ENCODE measurements around the gene PYGL.

DNA sequence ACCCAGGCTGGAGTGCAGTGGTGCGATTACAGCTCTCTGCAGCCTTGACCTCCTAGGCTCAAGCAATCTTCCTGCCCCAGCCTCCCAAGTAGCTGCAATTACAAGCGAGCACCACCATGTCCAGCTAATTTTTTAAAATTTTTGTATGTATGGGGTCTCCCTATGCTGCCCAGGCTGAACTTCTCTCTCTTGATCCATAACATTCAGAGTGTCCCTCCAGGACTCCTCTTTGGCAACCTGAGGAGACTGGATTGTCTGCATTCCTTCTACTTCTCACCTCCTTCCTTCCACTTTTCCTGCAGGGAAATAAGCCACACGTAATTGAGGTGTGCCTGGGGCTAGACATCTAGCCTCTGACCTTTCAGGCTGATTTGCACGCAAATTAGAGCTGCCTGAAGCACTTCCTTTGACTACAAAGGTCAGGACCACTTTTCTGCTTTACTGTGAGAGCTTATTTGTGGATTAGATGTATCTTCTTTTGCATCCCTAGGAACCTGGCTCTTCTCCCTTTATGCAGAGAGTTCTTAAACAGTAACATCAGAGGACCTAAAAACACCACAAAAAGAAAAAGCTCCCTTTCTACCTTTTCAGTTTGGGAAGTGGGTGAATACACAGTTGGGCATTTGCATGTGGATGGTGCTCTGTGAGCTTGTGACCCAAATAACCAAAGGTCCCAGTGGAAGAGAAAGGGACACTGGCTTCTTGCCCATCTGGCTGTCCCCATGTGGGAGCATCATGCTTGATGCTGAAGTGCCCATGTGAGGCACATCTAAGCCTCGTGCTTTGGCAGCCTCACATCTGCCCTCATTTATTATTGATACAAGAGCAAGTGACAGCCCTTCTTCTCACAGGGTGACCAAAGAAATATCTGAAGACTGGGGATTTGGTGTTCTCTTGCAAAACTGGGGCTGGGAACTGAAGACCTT lies 33.5 kb downstream of the PYGL start:
- TF ChIP-seq, protein P1, sequence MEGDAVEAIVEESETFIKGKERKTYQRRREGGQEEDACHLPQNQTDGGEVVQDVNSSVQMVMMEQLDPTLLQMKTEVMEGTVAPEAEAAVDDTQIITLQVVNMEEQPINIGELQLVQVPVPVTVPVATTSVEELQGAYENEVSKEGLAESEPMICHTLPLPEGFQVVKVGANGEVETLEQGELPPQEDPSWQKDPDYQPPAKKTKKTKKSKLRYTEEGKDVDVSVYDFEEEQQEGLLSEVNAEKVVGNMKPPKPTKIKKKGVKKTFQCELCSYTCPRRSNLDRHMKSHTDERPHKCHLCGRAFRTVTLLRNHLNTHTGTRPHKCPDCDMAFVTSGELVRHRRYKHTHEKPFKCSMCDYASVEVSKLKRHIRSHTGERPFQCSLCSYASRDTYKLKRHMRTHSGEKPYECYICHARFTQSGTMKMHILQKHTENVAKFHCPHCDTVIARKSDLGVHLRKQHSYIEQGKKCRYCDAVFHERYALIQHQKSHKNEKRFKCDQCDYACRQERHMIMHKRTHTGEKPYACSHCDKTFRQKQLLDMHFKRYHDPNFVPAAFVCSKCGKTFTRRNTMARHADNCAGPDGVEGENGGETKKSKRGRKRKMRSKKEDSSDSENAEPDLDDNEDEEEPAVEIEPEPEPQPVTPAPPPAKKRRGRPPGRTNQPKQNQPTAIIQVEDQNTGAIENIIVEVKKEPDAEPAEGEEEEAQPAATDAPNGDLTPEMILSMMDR (IDR thresholded peaks at IDR 0.05): no peak
- TF ChIP-seq POLR2A (IDR thresholded peaks at IDR 0.05): no peak
